ENCODE results near the gene LGI4.

LGI4 gene

DNA sequence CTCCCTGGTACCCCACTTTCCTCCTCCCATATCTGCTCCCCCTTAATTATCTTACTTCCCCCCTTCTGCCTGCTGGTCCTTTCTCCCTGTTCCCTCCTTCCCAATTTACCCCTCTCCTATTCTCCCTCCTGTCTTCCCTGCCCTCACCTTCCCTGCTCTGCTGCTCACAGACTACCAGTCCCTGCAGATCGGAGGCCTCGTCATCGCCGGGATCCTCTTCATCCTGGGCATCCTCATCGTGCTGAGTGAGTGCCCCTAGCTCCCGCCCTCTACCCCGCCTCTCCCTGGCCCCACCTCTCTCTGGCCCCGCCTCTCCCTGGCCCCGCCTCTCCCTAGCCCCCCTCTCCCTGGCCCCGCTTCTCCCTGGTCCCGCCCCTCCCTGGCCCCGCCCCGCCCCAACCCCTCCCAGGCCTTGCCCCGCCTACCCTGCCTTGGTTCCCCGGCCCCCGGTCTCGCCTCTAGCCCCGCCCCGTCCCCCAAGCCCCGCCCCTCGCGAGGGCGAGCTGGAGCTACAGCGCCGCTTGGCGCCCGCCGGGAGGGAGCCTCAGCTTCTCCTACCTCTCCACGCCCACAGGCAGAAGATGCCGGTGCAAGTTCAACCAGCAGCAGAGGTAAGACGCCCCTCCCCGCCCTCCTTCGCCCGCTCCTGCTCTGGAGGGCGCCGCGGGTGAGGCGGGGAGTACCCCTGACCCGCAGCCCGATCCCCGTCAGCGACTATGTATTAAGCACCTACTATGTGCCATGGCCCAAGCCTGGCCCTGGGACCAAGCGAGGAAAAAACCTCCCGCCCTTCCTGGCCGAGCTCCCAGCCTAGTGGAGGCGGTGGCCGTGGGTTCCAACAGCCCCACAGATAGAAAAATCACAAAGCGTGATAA lies 6.3 kb upstream of the LGI4 start:
- TF ChIP-seq, protein P1, sequence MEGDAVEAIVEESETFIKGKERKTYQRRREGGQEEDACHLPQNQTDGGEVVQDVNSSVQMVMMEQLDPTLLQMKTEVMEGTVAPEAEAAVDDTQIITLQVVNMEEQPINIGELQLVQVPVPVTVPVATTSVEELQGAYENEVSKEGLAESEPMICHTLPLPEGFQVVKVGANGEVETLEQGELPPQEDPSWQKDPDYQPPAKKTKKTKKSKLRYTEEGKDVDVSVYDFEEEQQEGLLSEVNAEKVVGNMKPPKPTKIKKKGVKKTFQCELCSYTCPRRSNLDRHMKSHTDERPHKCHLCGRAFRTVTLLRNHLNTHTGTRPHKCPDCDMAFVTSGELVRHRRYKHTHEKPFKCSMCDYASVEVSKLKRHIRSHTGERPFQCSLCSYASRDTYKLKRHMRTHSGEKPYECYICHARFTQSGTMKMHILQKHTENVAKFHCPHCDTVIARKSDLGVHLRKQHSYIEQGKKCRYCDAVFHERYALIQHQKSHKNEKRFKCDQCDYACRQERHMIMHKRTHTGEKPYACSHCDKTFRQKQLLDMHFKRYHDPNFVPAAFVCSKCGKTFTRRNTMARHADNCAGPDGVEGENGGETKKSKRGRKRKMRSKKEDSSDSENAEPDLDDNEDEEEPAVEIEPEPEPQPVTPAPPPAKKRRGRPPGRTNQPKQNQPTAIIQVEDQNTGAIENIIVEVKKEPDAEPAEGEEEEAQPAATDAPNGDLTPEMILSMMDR (conservative IDR thresholded peaks at IDR 0.05; ENCODE audit: low read length), result peak; percentile 47
- peak overlapping the region; percentile 26 for H3K4me3 ChIP-seq (ENCODE audit: low read length)
- peak; percentile 90 for DNase-seq (ENCODE audit: low read depth)

DNA sequence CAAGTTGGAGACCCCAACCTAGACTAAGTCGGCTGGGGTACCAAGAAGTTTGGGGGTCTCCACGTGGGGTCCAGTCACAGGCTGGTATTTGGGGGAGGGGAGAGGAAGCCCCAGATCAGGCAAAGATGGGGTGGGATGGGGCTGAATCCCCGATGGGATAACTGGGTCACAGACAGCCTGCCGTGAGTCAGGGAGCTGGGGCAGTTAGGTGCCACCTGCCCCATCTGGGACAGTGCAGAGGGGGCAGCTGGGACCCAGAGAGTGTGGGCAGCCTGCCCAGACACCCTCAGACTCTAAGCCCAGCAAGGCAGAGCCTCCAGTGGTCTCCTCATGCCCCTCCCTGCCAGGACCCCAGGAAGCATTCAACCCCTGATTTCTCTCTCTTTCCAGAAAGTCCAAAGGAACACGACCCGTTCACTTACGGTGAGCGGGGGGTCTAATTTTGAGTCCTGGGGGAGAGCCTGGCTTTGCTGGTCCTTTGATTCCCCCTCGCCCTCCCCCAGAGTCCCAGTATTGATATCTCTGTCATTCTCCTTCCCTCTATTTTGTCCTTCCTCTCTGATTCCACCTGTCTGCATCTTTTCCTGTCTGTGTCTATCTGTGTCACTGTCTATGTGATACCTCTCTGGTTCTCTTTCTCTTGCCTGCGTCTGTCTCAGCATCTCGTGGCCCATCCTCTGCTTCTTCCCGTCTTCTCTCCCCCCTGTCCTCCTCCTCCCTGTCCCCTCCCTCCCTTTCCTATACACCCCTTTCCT lies 5.5 kb upstream of the LGI4 start:
- DNase-seq (ENCODE audit: low read depth), result no peak
- H3K4me3 ChIP-seq (ENCODE audit: low read length), result peak overlapping the region; percentile 26
- TF ChIP-seq, protein P1 (conservative IDR thresholded peaks at IDR 0.05; ENCODE audit: low read length), result no peak

DNA sequence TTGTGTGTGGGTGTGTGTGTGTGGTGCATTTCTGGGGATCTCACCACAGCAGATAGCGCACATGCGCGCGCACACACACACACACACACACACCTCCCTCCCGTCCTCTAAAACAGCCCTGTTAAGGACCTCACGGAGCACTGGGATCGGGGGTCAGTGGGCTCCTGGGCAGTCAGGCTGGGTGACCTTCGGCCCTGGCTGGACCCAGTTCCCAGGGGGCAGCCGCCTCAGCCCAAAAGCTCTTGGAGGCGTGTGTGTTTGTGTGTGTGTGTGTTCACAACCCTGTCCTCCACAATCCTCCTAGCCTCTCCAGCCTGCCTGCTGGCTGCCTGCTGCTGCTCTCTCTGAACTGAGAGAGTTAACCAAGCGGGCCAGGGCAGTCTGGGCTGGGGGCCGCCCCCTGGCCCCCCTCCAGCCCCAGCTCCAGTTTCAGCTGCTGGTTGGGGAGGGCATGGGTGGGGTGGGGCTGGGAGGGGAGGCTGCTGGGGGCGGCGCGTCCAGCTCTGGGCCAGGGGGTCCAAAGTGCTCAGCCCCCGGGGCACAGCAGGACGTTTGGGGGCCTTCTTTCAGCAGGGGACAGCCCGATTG lies 3.5 kb upstream of the LGI4 start, which contains the start of gene FXYD1:
Gene FXYD1 (plus strand): TSS at position 520 of the 588 bp plus-strand sequence. CDS start 1,256 bp downstream, outside the sequence.
- TF ChIP-seq, protein P1 (conservative IDR thresholded peaks at IDR 0.05; ENCODE audit: low read length), result no peak
- DNase-seq (ENCODE audit: low read depth), result no peak
- peak within 1 kb of the TSS; percentile 30 for H3K4me3 ChIP-seq (ENCODE audit: low read length)

DNA sequence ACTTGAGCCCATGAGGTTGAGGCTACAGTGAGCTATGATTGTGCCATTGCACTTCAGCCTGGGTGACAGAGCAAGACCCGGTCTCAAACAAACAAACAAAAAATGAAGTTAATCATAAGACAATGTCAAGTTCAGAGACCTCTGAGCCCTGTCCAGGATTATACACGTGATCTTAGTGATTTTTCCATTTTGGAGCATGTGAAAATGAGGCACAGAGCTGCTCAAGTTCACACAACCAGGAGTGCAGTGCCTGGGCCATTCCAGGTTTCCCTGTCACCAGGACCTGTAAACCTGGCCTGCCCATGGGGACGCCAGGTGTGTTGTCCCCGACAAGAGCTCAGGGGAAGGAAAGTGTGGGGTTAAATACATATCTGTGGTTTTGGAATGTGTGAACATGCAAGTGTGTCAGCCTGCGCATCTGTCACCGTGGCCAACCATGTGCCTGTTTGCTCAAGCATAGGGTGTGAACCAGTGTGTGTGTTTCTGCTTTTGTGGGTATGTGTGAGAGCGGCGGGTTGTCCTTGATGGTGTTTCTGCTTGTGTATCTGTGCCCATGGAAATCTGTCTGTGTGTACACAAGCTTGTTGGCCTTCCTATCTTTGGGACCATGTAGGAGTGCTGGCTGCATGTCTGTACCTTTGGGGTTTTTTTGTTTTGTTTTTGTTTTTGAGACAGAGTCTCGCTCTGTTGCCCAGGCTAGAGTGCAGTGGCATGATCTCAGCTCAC lies 2.3 kb upstream of the LGI4 start:
- no peak for DNase-seq (ENCODE audit: low read depth)
- TF ChIP-seq, protein P1 (conservative IDR thresholded peaks at IDR 0.05; ENCODE audit: low read length), result no peak

DNA sequence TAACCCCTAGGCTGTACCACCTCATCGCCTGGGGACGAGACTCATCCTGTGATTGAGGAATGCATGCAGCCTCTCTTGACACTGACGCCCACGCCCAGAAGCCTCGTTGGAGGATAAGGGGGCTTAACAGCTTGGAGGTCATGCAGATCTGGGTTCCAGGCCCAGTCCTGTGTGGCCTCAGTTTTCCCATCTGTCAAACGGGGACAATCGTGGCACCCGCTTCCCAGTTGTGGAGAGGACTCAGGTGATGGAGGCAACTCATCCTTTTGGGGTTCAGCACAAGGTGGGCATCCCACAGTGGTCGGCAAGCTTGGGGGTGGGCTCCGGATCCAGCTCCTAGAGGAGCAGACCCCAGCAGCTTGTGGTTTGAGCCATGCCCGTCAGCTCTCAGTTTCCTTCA lies 1.4 kb upstream of the LGI4 start:
- no peak overlapping the region for H3K4me3 ChIP-seq (ENCODE audit: low read length)
- TF ChIP-seq, protein P1 (conservative IDR thresholded peaks at IDR 0.05; ENCODE audit: low read length), result no peak
- no peak for DNase-seq (ENCODE audit: low read depth)

More for the DNA sequence above, 2.3 kb upstream of the LGI4 start:
- no peak overlapping the region for H3K4me3 ChIP-seq (ENCODE audit: low read length)

DNA sequence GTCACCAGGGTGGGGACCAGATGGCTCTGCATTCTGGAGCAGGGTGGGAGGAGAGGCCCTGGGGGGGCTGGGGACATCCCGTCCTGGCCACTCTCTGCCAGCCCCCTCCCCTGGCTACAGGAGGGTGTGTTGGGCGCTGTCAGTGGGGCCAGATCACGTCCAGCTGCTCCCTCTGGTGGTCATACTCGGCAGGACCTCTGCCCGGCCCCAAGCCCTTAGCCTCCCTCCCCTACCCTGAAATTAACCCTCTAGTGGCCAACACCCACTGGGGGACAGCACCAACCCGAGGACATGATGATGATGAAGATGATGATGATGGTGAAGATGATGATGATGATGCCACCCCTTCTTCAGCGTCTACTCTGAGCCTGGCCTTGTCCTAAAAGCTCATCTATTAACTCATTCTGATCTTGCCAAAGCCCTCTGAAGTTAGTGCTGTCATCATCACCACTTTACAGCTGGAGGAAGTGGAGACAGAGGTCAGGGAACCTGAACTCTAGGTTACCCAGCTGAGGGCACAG lies 590 bp upstream of the LGI4 start:
- peak; percentile 51 for DNase-seq (ENCODE audit: low read depth)
- TF ChIP-seq, protein P1 (conservative IDR thresholded peaks at IDR 0.05; ENCODE audit: low read length), result peak; percentile 78
- H3K4me3 ChIP-seq (ENCODE audit: low read length), result no peak overlapping the region
